GM19468 (cell line): ENCODE results near the gene MED13.
"Not testable (repeated sequence)": the region's sequence is repeated elsewhere in the genome, so short reads cannot be mapped to it uniquely, and the experiment has no call there.

ENCODE experiments used
- ATAC-seq: cut with Tn5 transposase; IDR thresholded peaks from one replicate; pipeline ENCODE4 v1.9.1; 2021; ENCODE audit warnings: mild to moderate bottlenecking, moderate library complexity, moderate number of reproducible peaks; ENCODE audit not compliant: unreplicated experiment; ENCODE audit errors: extremely low read depth

The MED13 gene

DNA sequence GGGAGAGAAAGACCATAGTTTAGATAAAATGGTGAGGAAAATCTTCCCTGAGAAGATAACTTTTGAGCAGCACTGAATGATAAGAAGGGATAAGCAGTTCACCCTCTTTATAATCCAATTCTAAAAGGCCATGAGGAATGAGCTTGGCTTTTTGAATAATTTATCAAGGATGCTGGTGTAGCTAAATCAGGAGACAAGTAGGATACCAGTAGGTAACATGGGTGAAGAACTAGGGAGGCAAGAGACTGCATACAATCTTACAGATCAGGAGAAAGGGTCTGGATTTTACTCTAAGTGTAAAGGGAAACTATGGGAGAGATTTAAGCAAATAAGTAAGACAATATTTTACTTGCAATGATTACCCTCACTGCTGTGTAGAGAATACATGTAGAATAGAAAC lies 60.7 kb downstream of the MED13 start:
- no peak for ATAC-seq

GRCh38 chr17:62003141-62003540 lies 61.9 kb downstream of the MED13 start:
- ATAC-seq, result not testable (repeated sequence)

GRCh38 chr17:62001105-62001504 lies 64.0 kb downstream of the MED13 start:
- ATAC-seq, result no peak

DNA sequence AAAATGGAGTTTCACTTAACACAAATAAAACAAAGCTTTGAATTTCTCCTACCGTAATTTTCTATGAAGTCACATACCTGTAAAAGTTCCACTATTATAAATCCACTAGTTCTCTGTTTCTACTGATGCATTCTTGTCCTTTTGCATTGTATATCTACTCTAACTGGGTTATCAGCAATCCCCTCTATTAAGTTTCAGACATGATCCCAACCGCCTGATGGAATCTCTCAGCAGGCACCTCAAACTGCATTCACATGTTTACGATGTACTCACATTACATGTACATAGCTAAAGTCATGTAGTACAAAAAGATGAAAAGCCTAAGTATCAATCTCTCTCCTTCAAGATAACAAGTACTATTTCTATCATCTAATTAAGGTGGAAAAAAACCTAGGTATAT lies 64.9 kb downstream of the MED13 start:
- no peak for ATAC-seq

GRCh38 chr17:61998534-61998933 lies 66.5 kb downstream of the MED13 start:
- ATAC-seq, result not testable (repeated sequence)

DNA sequence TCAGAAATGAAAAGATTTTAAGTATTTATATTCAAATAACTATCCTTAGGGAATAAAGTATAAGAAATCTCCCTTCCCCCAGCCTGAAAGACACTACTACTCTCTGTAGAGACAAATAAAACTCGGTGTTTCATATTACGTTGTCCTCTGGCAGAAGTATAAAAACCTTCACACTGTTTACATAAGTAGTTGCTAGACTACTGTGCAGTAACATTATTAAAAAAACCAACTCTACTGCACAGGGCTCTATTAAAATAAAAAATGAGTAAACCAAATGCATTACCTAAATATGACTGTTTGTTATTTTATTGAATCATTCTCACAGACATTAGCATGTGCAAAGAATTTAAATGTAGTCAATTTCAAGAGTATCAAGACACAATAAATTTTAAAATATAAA lies 67.4 kb downstream of the MED13 start:
- ATAC-seq, result no peak

GRCh38 chr17:61996916-61997605 lies 68.0 kb downstream of the MED13 start:
- ATAC-seq, result no peak

DNA sequence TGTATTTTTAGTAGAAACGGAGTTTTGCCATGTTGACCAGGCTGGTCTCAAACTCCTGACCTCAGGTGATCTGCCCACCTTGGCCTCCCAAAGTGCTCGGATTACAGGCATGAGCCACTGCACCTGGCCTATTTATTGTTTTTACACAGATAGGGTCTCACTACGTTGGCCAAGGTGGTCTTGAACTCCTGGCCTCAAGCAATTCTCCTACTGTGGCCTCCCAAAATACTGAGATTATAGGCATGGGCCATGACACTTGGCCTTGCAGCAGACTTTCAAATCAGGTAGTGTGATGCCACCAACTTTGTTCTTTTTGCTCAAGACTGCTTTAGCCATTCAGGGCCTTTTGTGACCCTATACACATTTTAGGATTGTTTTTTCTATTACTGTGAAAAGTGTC lies 75.6 kb downstream of the MED13 start:
- no peak for ATAC-seq

GRCh38 chr17:61986898-61987297 lies 78.2 kb downstream of the MED13 start:
- no peak for ATAC-seq

GRCh38 chr17:61984821-61985220 lies 80.3 kb downstream of the MED13 start:
- no peak for ATAC-seq

DNA sequence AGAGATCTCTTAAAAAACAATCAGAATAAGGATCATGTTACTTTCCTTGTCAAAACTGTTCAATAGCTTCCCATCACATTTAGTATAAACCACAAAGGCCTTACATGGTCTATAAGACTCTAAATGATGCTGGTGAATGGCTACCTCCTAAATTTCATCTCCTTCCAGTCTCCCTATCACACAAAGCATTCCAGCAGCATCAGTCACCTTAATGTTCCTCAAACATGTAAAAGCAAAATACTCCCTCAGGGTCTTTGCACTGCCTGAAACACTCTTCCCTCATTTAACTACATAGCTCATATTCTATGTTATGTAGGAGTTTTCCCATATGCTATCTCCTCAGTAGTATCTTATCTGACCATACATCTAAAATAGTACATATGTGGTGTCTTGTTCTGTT lies 83.8 kb downstream of the MED13 start:
- ATAC-seq, result no peak

- ATAC-seq, result no peak
These were observed 84.5 kb downstream of the MED13 start for GRCh38 chr17:61980535-61980934.

GRCh38 chr17:61974115-61974514 lies 91.0 kb downstream of the MED13 start:
- ATAC-seq, result no peak

- no peak for ATAC-seq
These were observed 92.8 kb downstream of the MED13 start for GRCh38 chr17:61972311-61972710.

DNA sequence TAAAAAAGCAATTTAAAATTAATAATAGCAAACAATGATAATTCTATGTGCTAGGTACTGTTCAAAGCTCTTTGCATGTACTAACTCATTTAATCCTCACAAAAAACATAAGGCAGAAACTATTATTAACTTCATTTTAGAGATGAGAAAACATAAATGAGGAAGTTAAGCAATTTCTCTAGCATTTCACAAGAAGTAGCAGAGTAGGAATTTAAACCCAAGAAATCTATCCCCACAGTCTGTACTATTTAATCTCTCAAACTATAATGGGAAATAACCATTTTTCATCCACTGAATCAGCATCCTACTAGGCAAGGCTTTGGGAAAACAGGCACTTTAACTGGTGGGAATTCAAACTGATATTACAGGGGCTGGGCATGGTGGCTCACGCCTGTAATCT lies 95.0 kb downstream of the MED13 start:
- no peak for ATAC-seq

DNA sequence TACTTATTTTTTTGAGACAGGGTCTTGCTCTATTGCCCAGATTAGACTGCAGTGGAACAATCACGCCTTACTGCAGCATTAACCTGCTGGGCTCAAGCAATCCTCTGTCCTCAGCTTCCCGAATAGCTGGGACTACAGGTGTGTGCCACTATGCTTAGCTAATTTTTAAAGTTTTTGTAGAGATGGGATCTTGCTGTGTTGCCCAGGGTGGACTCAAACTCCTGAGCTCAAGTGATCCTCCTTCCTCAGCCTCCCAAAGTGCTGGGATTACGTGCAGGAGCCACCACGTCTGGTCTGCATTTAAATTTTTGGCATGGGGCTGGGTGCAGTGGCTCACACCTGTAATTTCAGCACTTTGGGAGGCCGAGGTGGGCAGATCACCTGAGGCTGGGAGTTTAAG lies 96.3 kb downstream of the MED13 start:
- no peak for ATAC-seq

GRCh38 chr17:61967729-61968128 lies 97.3 kb downstream of the MED13 start:
- no peak for ATAC-seq

DNA sequence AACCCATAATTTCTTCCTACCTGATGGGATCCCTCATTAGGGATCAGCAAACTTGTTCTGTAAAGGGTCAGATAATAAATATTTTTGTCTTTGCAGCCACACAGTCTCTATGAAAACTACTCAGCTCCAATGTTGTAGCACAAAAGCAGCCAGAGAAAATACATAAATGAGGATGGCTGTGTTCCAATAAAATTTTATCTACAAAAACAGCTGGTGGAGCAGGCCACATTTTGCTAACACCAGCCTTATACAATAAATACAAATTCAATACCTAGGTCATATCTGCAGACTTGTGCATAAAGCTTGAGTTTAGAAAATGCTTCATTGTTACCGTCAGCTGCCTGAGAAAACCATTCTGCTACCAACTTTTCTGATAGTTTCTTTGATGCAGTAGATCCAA lies 98.9 kb downstream of the MED13 start:
- no peak for ATAC-seq

- no peak for ATAC-seq
These were observed 109.5 kb downstream of the MED13 start for GRCh38 chr17:61955619-61956018.

DNA sequence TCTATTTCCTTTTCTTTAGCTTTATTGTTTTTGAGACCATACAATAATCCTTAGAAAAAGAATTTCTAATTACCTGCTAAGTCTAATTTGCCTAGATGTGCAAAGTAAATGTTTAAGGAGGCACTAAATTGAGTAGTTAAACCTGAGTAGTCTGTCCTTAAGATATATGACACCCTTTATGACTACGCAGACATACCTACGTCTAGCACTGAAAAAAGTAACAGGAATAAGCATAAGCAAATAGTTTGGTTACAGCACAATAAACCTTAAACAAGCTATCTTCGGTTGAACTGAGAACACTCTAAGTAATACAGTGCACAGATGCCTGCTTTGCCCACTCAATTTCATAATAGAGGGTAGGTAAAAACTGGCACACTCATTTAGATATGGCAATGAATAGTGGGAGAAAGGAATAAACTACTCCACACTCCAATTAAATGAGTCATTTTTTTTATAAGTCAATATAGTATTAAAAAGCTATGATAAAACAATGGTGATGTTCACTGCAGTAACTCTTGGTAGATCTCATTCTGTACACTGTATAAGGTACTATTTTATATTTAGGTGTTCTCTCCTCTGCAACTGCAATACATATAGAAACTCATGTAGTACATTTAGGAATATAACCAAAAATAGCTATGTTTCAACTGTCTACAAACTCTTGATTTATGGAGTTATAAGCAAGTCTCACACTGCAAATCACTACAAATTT lies 117.6 kb downstream of the MED13 start:
- ATAC-seq, result no peak

DNA sequence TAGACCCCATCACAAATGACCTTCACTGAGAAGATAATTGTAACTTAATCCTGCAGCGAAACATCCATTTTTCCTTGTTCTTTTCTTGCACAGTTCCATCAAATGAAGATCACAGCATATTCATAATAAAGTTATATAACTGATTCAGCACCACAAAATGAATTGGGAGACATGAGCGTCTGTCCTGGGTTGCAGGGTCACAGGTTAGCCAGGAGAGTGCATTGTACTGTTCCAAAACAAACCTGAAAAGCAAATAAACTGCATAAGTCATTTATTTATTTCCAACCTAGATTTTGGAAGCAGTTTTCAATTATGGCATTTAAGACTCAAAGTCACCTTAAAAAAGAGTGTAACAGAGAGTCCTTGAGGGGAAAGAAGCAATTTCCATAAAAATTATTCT lies 118.7 kb downstream of the MED13 start:
- ATAC-seq, result no peak

DNA sequence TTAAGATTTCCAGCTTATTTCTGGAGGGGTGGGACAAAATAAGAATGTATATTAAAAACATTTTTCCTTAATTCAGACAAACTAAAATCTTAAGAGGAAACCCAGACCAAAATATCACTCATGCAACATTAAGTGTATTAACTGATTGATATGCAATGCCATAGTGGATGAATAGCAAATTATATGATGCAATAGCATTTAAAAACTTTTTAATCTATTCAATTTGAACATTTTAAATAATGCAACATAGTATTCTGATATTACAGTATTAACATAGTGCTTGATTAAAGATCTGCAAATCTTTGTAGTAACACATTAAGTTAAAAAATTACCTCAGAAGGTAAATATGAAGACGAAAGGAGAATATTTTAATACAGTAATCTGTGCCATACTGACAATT lies 122.0 kb downstream of the MED13 start:
- ATAC-seq, result no peak
